Karpas-422 (cell line): ENCODE results near the gene LPCAT3. TPM values are rescaled to one million over a fixed set of nuclear protein-coding genes. Genes with fewer than 3 reads are reported as not detected.

Experiments used
- DNase-seq: peaks from one replicate; pipeline ENCODE4 v3.0.0-alpha.2; 2015
- H2AFZ ChIP-seq: fragments of 200-600 bp; sonication (generic); 2 replicates; pipeline ENCODE4 v1.6.1; 2014; ENCODE audit warnings: antibody characterized with exemption, low read length, mixed read lengths
- H3K27ac ChIP-seq: fragments of 200-600 bp; sonication (generic); 2 replicates; pipeline ENCODE4 v1.5.1; 2014; ENCODE audit warnings: mild to moderate bottlenecking, low read length, moderate library complexity
- H3K27me3 ChIP-seq: fragments of 200-600 bp; sonication (generic); 2 replicates; pipeline ENCODE4 v1.6.1; 2014; ENCODE audit warnings: low read length, mixed read lengths
- H3K36me3 ChIP-seq: fragments of 200-600 bp; sonication (generic); 2 replicates; pipeline ENCODE4 v1.6.1; 2014; ENCODE audit warnings: low read length, mixed read lengths; ENCODE audit not compliant: insufficient read depth
- H3K4me1 ChIP-seq: fragments of 200-600 bp; sonication (generic); 2 replicates; pipeline ENCODE4 v1.6.1; 2014; ENCODE audit warnings: mild to moderate bottlenecking, low read length, mixed read lengths
- H3K4me2 ChIP-seq: fragments of 200-600 bp; sonication (generic); 2 replicates; pipeline ENCODE4 v1.6.1; 2014; ENCODE audit warnings: low read length, low read depth, mild to moderate bottlenecking; ENCODE audit not compliant: poor library complexity, severe bottlenecking
- H3K4me3 ChIP-seq: fragments of 200-600 bp; sonication (generic); 2 replicates; pipeline ENCODE4 v1.5.1; 2014; ENCODE audit warnings: mild to moderate bottlenecking, antibody characterized with exemption, low read length, mixed read lengths
- H3K79me2 ChIP-seq: fragments of 200-600 bp; sonication (generic); 2 replicates; pipeline ENCODE4 v1.6.1; 2014; ENCODE audit warnings: mild to moderate bottlenecking, low read length, mixed read lengths
- H3K9ac ChIP-seq: fragments of 200-600 bp; sonication (generic); 2 replicates; pipeline ENCODE4 v1.6.0; 2014; ENCODE audit warnings: low read length
- H3K9me2 ChIP-seq: fragments of 200-600 bp; sonication (generic), shearing (Covaris generic); replicated peaks from 2 replicates; pipeline ENCODE4 v1.6.0; 2014; ENCODE audit warnings: mild to moderate bottlenecking, low read length, moderate library complexity; ENCODE audit not compliant: insufficient read depth
- H3K9me3 ChIP-seq: fragments of 300-700, 200-600 bp; sonication (generic); 2 replicates; pipeline ENCODE4 v1.6.1; 2014; ENCODE audit warnings: low read length, mixed read lengths
- H4K20me1 ChIP-seq: fragments of 200-600 bp; sonication (generic); 2 replicates; pipeline ENCODE4 v1.6.1; 2014; ENCODE audit warnings: mild to moderate bottlenecking, antibody characterized with exemption, low read length, low read depth; ENCODE audit not compliant: insufficient read depth
- total RNA-seq: library from RNA; depleted of rRNA; stranded (reverse); fragments of >200 nt; shearing (Covaris generic); gene quantifications from 2 replicates; pipeline ENCODE4 v1.2.3, GENCODE V29; 2014; ENCODE audit warnings: low replicate concordance

Gene LPCAT3
- total RNA-seq, 1 experiment from 2014 or later = 42.7 TPM

GRCh38 chr12:6964605-6965025, 53.7 kb downstream of the LPCAT3 start:
- no peak overlapping the region for H2AFZ ChIP-seq
- peak overlapping the region; percentile 2 for H3K4me2 ChIP-seq
- H3K36me3 ChIP-seq = peaks cover 39% of the 10 kb centered on the region
- H3K9ac ChIP-seq = peak overlapping the region; percentile 30
- H3K27me3 ChIP-seq = no peaks in the 10 kb centered on the region
- no peak overlapping the region for H3K4me3 ChIP-seq
- H4K20me1 ChIP-seq = 0 out of 2 replicates have a peak, but pooled peaks cover 5% of the 10 kb centered on the region
- DNase-seq = no peak
- peak overlapping the region; percentile 58 for H3K27ac ChIP-seq
- H3K9me3 ChIP-seq = no peaks in the 10 kb centered on the region
- H3K4me1 ChIP-seq = peaks cover 64% of the 10 kb centered on the region
- H3K9me2 ChIP-seq = no peaks in the 10 kb centered on the region
- H3K79me2 ChIP-seq = peaks cover 16% of the 10 kb centered on the region

GRCh38 chr12:6963791-6964413, 54.4 kb downstream of the LPCAT3 start:
- peaks cover 34% of the 10 kb centered on the region for H3K36me3 ChIP-seq
- no peak overlapping the region for H2AFZ ChIP-seq
- peaks cover 65% of the 10 kb centered on the region for H3K4me1 ChIP-seq
- peaks cover 5% of the 10 kb centered on the region; the same call in 1 of the 2 replicates for H4K20me1 ChIP-seq
- no peak overlapping the region for H3K9ac ChIP-seq
- H3K4me2 ChIP-seq = no peak overlapping the region
- peaks cover 9% of the 10 kb centered on the region for H3K79me2 ChIP-seq
- H3K27me3 ChIP-seq = no peaks in the 10 kb centered on the region
- H3K9me3 ChIP-seq = no peaks in the 10 kb centered on the region
- peak overlapping the region; percentile 58 for H3K27ac ChIP-seq
- DNase-seq = no peak
- H3K4me3 ChIP-seq = no peak overlapping the region
- H3K9me2 ChIP-seq = no peaks in the 10 kb centered on the region

GRCh38 chr12:6963016-6963731, 55.1 kb downstream of the LPCAT3 start:
- Histone ChIP-seq H3K27ac (no peak overlapping the region), H3K79me2 (peaks cover 2% of the 10 kb centered on the region), H3K9ac (no peak overlapping the region), H3K27me3 (no peaks in the 10 kb centered on the region), H3K4me2 (no peak overlapping the region), H3K4me1 (peaks cover 65% of the 10 kb centered on the region), H3K9me3 (no peaks in the 10 kb centered on the region), H4K20me1 (peaks cover 9% of the 10 kb centered on the region; the same call in 1 of the 2 replicates), H3K9me2 (no peaks in the 10 kb centered on the region), H3K4me3 (no peak overlapping the region), H3K36me3 (peaks cover 30% of the 10 kb centered on the region), H2AFZ (no peak overlapping the region)
- peak; percentile 72 for DNase-seq

GRCh38 chr12:6962285-6963015, 55.8 kb downstream of the LPCAT3 start:
- Histone ChIP-seq H3K4me1 (peaks cover 65% of the 10 kb centered on the region), H2AFZ (no peak overlapping the region), H3K36me3 (peaks cover 28% of the 10 kb centered on the region; the same call in 1 of the 2 replicates), H3K4me2 (peak overlapping the region; percentile 38), H3K27me3 (no peaks in the 10 kb centered on the region), H3K79me2 (no peaks in the 10 kb centered on the region), H3K9me3 (no peaks in the 10 kb centered on the region), H4K20me1 (peaks cover 14% of the 10 kb centered on the region; the same call in 1 of the 2 replicates), H3K4me3 (no peak overlapping the region), H3K9me2 (no peaks in the 10 kb centered on the region), H3K9ac (peak overlapping the region; percentile 44), H3K27ac (peak overlapping the region; percentile 79)
- DNase-seq = peak; percentile 76

- peak overlapping the region; percentile 38 for H3K4me2 ChIP-seq
- H3K4me3 ChIP-seq = no peak overlapping the region
- peak overlapping the region; percentile 44 for H3K9ac ChIP-seq
- no peaks in the 10 kb centered on the region for H3K27me3 ChIP-seq
- H3K36me3 ChIP-seq = peaks cover 23% of the 10 kb centered on the region; the same call in 1 of the 2 replicates
- DNase-seq = peak; percentile 90
- H3K9me3 ChIP-seq = no peaks in the 10 kb centered on the region
- peak overlapping the region; percentile 79 for H3K27ac ChIP-seq
- H4K20me1 ChIP-seq = peaks cover 14% of the 10 kb centered on the region; the same call in 1 of the 2 replicates
- no peaks in the 10 kb centered on the region for H3K9me2 ChIP-seq
- no peaks in the 10 kb centered on the region for H3K79me2 ChIP-seq
- H3K4me1 ChIP-seq = peaks cover 72% of the 10 kb centered on the region
- no peak overlapping the region for H2AFZ ChIP-seq
These were observed 56.5 kb downstream of the LPCAT3 start for GRCh38 chr12:6961695-6962284.

- peak overlapping the region; percentile 38 for H3K4me2 ChIP-seq
- H3K79me2 ChIP-seq = no peaks in the 10 kb centered on the region
- peak overlapping the region; percentile 44 for H3K9ac ChIP-seq
- no peaks in the 10 kb centered on the region for H3K27me3 ChIP-seq
- H4K20me1 ChIP-seq = peaks cover 14% of the 10 kb centered on the region; the same call in 1 of the 2 replicates
- DNase-seq = peak; percentile 75
- no peak overlapping the region for H2AFZ ChIP-seq
- H3K4me3 ChIP-seq = no peak overlapping the region; the same call in 1 of the 2 replicates
- H3K9me2 ChIP-seq = no peaks in the 10 kb centered on the region
- peak overlapping the region; percentile 79 for H3K27ac ChIP-seq
- H3K36me3 ChIP-seq = peaks cover 23% of the 10 kb centered on the region; the same call in 1 of the 2 replicates
- H3K9me3 ChIP-seq = no peaks in the 10 kb centered on the region
- peaks cover 77% of the 10 kb centered on the region for H3K4me1 ChIP-seq
These were observed 57.0 kb downstream of the LPCAT3 start for GRCh38 chr12:6961278-6961694.

- Histone ChIP-seq H3K27ac (peak overlapping the region; percentile 79), H3K4me3 (no peak overlapping the region; the same call in 1 of the 2 replicates), H3K27me3 (no peaks in the 10 kb centered on the region), H2AFZ (no peak overlapping the region), H3K36me3 (peaks cover 21% of the 10 kb centered on the region; the same call in 1 of the 2 replicates), H4K20me1 (peaks cover 14% of the 10 kb centered on the region; the same call in 1 of the 2 replicates), H3K9ac (peak overlapping the region; percentile 44), H3K4me1 (peaks cover 81% of the 10 kb centered on the region), H3K9me2 (no peaks in the 10 kb centered on the region), H3K9me3 (no peaks in the 10 kb centered on the region), H3K79me2 (no peaks in the 10 kb centered on the region), H3K4me2 (peak overlapping the region; percentile 38)
- no peak for DNase-seq
These were observed 57.5 kb downstream of the LPCAT3 start for GRCh38 chr12:6960593-6961277.
